Activated CD4-positive, alpha-beta T cell treated with anti-CD3 and anti-CD28 coated beads, Interleukin-2, amount 50 U/mL, for 48 hours (primary cell): ENCODE results near the gene POLE3.
"Not testable (repeated sequence)": the region's sequence is repeated elsewhere in the genome, so short reads cannot be mapped to it uniquely, and the experiment has no call there.

Source experiments
- DNase-seq, 2 experiments: peaks; one replicate each; pipeline ENCODE4 v3.0.0-alpha.2; 2020

The POLE3 gene

GRCh38 chr9:113401027-113401792 lies 9.3 kb downstream of the POLE3 start, which contains the start of gene ALAD:
ALAD (minus strand) TSS chr9:113401284; CDS start chr9:113393559, 7,725 bp downstream.
- DNase-seq, result peak; percentile 99

GRCh38 chr9:113399646-113400200 lies 10.8 kb downstream of the POLE3 start:
- no peak for DNase-seq

GRCh38 chr9:113398796-113399195 lies 11.7 kb downstream of the POLE3 start:
- no peak for DNase-seq

GRCh38 chr9:113397203-113397631 lies 13.3 kb downstream of the POLE3 start:
- DNase-seq, result no peak

GRCh38 chr9:113395000-113395861 lies 15.2 kb downstream of the POLE3 start:
- no peak for DNase-seq

- no peak for DNase-seq
Observed at GRCh38 chr9:113393281-113393680, 17.2 kb downstream of the POLE3 start.

GRCh38 chr9:113391917-113392316 lies 18.6 kb downstream of the POLE3 start:
- DNase-seq, result no peak

- no peak for DNase-seq
Observed at GRCh38 chr9:113390192-113390960, 20.1 kb downstream of the POLE3 start.

GRCh38 chr9:113389451-113389850 lies 21.0 kb downstream of the POLE3 start:
- DNase-seq, result no peak

GRCh38 chr9:113388833-113389232 lies 21.6 kb downstream of the POLE3 start:
- DNase-seq, result no peak

GRCh38 chr9:113387560-113388230 lies 22.8 kb downstream of the POLE3 start:
- no peak for DNase-seq

GRCh38 chr9:113386571-113387393 lies 23.7 kb downstream of the POLE3 start:
- DNase-seq, result no peak

GRCh38 chr9:113381909-113382411 lies 28.5 kb downstream of the POLE3 start:
- no peak for DNase-seq

GRCh38 chr9:113381441-113381840 lies 29.0 kb downstream of the POLE3 start:
- not testable (repeated sequence) for DNase-seq

GRCh38 chr9:113380869-113381378 lies 29.6 kb downstream of the POLE3 start:
- DNase-seq, result no peak

GRCh38 chr9:113379829-113380210 lies 30.7 kb downstream of the POLE3 start:
- not testable (repeated sequence) for DNase-seq

- DNase-seq, result not testable (repeated sequence)
Observed at GRCh38 chr9:113379094-113379828, 31.2 kb downstream of the POLE3 start.

GRCh38 chr9:113376634-113377567 lies 33.6 kb downstream of the POLE3 start, which contains the start of gene HDHD3:
HDHD3 (minus strand) TSS chr9:113376986; CDS start chr9:113374354, 2,632 bp downstream.
- peak; percentile 72 to 76 for DNase-seq
